Keratinocyte (primary cell): ENCODE results near the gene GRK6. TPM values are rescaled to one million over a fixed set of nuclear protein-coding genes. Genes with fewer than 3 reads are reported as not detected.

Experiments used
- DNase-seq: peaks from one replicate; pipeline ENCODE4 v3.0.0-alpha.2; 2011; ENCODE audit warnings: low read depth, missing footprints, low spot score
- FAIRE-seq: peaks from 2 replicates; lab custom pipeline; 2011; peaks lifted over from hg19 to GRCh38; lab: Jason Lieb, UNC
- H2AFZ ChIP-seq: 2 replicates; pipeline ENCODE4 v1.6.0; 2012; ENCODE audit warnings: low read length, control low read depth, inconsistent platforms; ENCODE audit not compliant: control insufficient read depth
- H3K27ac ChIP-seq: 2 replicates; pipeline ENCODE4 v1.5.1; 2011; ENCODE audit warnings: low read length; ENCODE audit not compliant: control insufficient read depth, insufficient read depth
- H3K27me3 ChIP-seq: 3 replicates; pipeline ENCODE4 v1.6.0; 2011; ENCODE audit warnings: low read length; ENCODE audit not compliant: control insufficient read depth, insufficient read depth; ENCODE audit errors: extremely low read depth
- H3K36me3 ChIP-seq, 2 experiments: 2 replicates in 1 of 2; 3 replicates in 1 of 2; pipeline ENCODE4 v1.5.1; 2011; ENCODE audit warnings: low read length in 2 of 2, mild to moderate bottlenecking in 1 of 2; ENCODE audit not compliant: control insufficient read depth in 2 of 2, insufficient read depth in 2 of 2; ENCODE audit errors: extremely low read depth in 1 of 2
- H3K4me1 ChIP-seq: 3 replicates; pipeline ENCODE4 v1.5.1; 2011; ENCODE audit warnings: low read length; ENCODE audit not compliant: control insufficient read depth, insufficient read depth; ENCODE audit errors: extremely low read depth
- H3K4me2 ChIP-seq: 3 replicates; pipeline ENCODE4 v1.6.0; 2011; ENCODE audit warnings: low read depth, low read length; ENCODE audit not compliant: control insufficient read depth, insufficient read depth; ENCODE audit errors: extremely low read depth
- H3K4me3 ChIP-seq, 3 experiments: fragments of 200-600 bp in 1 of 3; sonication (generic) in 1 of 3; 2 replicates in 2 of 3; 3 replicates in 1 of 3; pipeline ENCODE4 v1.5.1; 2011 to 2016; ENCODE audit warnings: low read length in 3 of 3, mild to moderate bottlenecking in 3 of 3, control low read depth in 2 of 3, inconsistent platforms in 1 of 3, low read depth in 1 of 3, mixed read lengths in 1 of 3, mixed run types in 1 of 3, moderate library complexity in 1 of 3; ENCODE audit not compliant: control insufficient read depth in 2 of 3, insufficient read depth in 2 of 3; ENCODE audit errors: extremely low read depth in 1 of 3
- H3K79me2 ChIP-seq: 2 replicates; pipeline ENCODE4 v1.6.0; 2012; ENCODE audit warnings: low read length; ENCODE audit not compliant: control insufficient read depth, insufficient read depth
- H3K9ac ChIP-seq: 3 replicates; pipeline ENCODE4 v1.6.0; 2011; ENCODE audit warnings: low read length; ENCODE audit not compliant: control insufficient read depth, insufficient read depth; ENCODE audit errors: extremely low read depth
- H3K9me1 ChIP-seq: 3 replicates; pipeline ENCODE4 v1.6.0; 2011; ENCODE audit warnings: low read length; ENCODE audit not compliant: control insufficient read depth, insufficient read depth; ENCODE audit errors: extremely low read depth
- H3K9me3 ChIP-seq: 2 replicates; pipeline ENCODE4 v1.5.1; 2012; ENCODE audit warnings: low read depth, low read length; ENCODE audit not compliant: control insufficient read depth
- H4K20me1 ChIP-seq: 3 replicates; pipeline ENCODE4 v1.6.0; 2011; ENCODE audit warnings: low read length; ENCODE audit not compliant: control insufficient read depth, insufficient read depth; ENCODE audit errors: extremely low read depth
- EZH2 ChIP-seq: IDR thresholded peaks from one replicate; pipeline ENCODE4 v1.6.1; 2012; ENCODE audit warnings: inconsistent platforms, mild to moderate bottlenecking, low read length, moderate library complexity
- dilution Hi-C: fragments of 300-500 bp; cut with MboI; formaldehyde crosslinking; loops from one replicate; pipeline ENCODE4 v1.7.0; 2020; ENCODE audit warnings: low sequenced_read_pairs; ENCODE audit not compliant: extremely low pct_ligation_motif_present
- polyA plus RNA-seq, 5 experiments: library from polyadenylated mRNA; depleted of rRNA in 3 of 5; stranded (reverse) in 3 of 5; stranded (forward) in 1 of 5; unstranded in 1 of 5; fragments of >200 nt; gene quantifications; 1 replicate in 1 of 5; 2 replicates in 3 of 5; 3 replicates in 1 of 5; pipeline versions ENCODE4 v1.2.1 to v1.2.3, GENCODE V29; 2011 to 2012; ENCODE audit warnings: missing spikeins in 2 of 5, low read depth in 1 of 5, low replicate concordance in 1 of 5
- TF ChIP-seq, protein P1 (sequence below), 3 experiments: IDR thresholded peaks in 1 of 3; conservative IDR thresholded peaks in 1 of 3; optimal IDR thresholded peaks in 1 of 3; 2 replicates in 2 of 3; 3 replicates in 1 of 3; pipeline versions ENCODE3 to v1.5.1; 2011; ENCODE audit warnings: low read length in 3 of 3, mild to moderate bottlenecking in 3 of 3, moderate library complexity in 2 of 3, control low read depth in 1 of 3, inconsistent platforms in 1 of 3; ENCODE audit not compliant: insufficient read depth in 2 of 3; ENCODE audit errors: extremely low read depth in 1 of 3

Gene GRK6
- polyA plus RNA-seq, 1 donor (not counting 4 experiments of a cell fraction or from before 2014, with no cell fraction given): 29.9 TPM

DNA sequence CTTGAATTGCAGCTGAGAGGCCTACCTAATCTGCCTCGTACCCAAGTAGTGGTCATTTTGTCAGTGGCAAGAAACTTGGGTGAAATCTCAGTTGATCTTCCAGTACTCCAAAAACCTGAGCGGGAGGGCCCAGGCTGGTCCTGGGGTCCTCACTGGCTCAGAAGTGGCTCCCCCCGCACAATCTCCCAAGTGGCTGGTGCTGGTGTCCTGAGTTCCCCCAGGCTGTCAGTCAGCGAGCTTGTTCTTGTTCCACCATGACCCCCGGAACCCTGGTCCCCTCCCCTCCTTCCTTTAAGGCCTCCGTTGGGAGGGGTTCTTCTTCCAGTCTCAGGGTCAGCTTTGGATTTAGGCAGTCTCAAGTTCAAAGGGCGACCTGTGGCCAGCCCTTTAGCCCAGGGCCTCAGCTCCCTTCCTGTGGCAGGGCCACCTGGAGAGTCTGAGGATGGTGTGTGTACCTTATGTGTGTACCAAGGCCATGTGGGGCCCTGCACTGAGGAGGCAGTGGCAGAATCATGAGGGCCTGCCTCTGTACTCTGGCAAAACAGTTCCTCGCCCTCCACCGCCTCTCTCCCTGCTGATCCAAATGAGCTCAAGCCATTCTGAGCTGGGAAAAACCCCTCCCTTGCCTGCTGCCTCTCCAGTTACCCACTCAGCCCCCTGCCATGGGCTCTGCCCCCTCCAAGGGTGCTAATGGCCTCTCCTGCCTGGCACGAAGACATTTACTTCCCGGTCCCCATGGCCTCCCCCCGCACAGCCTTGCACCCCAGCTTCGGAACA, 51.4 kb downstream of the GRK6 start:
- no peak overlapping the region for H3K27ac ChIP-seq
- FAIRE-seq: no peak
- H3K9ac ChIP-seq: no peak overlapping the region

GRCh38 chr5:177478711-177479646, 52.5 kb downstream of the GRK6 start:
- DNase-seq (no peak), FAIRE-seq (peak; percentile 29)
- peaks cover 11% of the 10 kb centered on the region for H3K4me1 ChIP-seq
- no peak overlapping the region for H3K4me3 ChIP-seq
- H2AFZ ChIP-seq: no peak overlapping the region
- H3K79me2 ChIP-seq: no peaks in the 10 kb centered on the region
- TF ChIP-seq, protein P1, sequence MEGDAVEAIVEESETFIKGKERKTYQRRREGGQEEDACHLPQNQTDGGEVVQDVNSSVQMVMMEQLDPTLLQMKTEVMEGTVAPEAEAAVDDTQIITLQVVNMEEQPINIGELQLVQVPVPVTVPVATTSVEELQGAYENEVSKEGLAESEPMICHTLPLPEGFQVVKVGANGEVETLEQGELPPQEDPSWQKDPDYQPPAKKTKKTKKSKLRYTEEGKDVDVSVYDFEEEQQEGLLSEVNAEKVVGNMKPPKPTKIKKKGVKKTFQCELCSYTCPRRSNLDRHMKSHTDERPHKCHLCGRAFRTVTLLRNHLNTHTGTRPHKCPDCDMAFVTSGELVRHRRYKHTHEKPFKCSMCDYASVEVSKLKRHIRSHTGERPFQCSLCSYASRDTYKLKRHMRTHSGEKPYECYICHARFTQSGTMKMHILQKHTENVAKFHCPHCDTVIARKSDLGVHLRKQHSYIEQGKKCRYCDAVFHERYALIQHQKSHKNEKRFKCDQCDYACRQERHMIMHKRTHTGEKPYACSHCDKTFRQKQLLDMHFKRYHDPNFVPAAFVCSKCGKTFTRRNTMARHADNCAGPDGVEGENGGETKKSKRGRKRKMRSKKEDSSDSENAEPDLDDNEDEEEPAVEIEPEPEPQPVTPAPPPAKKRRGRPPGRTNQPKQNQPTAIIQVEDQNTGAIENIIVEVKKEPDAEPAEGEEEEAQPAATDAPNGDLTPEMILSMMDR (optimal IDR thresholded peaks at IDR 0.05 in 1 of 3, IDR thresholded peaks at IDR 0.05 in 1 of 3, conservative IDR thresholded peaks at IDR 0.05 in 1 of 3; ENCODE audit: extremely low read depth in 1 of 3, insufficient read depth in 2 of 3, low read length in 3 of 3): no peak
- no peak for TF ChIP-seq EZH2
- dilution Hi-C loops: no loop called here
- no peaks in the 10 kb centered on the region for H3K9me3 ChIP-seq
- H3K36me3 ChIP-seq: peaks cover 10% of the 10 kb centered on the region in 2 experiments
- H3K4me2 ChIP-seq: no peak overlapping the region
- H3K9me1 ChIP-seq: no peaks in the 10 kb centered on the region
- peak overlapping the region; percentile 24 for H3K27ac ChIP-seq
- H3K9ac ChIP-seq: no peak overlapping the region
- H4K20me1 ChIP-seq: no peaks in the 10 kb centered on the region
- H3K27me3 ChIP-seq: no peaks in the 10 kb centered on the region

More for the DNA sequence above, 51.4 kb downstream of the GRK6 start:
- Histone ChIP-seq H3K4me2 (no peak overlapping the region), H2AFZ (no peak overlapping the region), H4K20me1 (no peaks in the 10 kb centered on the region), H3K4me3 (no peak overlapping the region), H3K9me3 (no peaks in the 10 kb centered on the region), H3K4me1 (peaks cover 11% of the 10 kb centered on the region), H3K9me1 (no peaks in the 10 kb centered on the region), H3K27me3 (no peaks in the 10 kb centered on the region), H3K36me3 (peaks cover 4 to 5% of the 10 kb centered on the region in 2 experiments), H3K79me2 (no peaks in the 10 kb centered on the region)
- DNase-seq: no peak
- dilution Hi-C loops: no loop called here
- TF ChIP-seq, protein P1 (optimal IDR thresholded peaks at IDR 0.05 in 1 of 3, IDR thresholded peaks at IDR 0.05 in 1 of 3, conservative IDR thresholded peaks at IDR 0.05 in 1 of 3; ENCODE audit: extremely low read depth in 1 of 3, insufficient read depth in 2 of 3, low read length in 3 of 3): no peak
- no peak for TF ChIP-seq EZH2
